Vagina (tissue), 2 donors: ENCODE data around the gene NCAPG. TPM values are rescaled to one million over a fixed set of nuclear protein-coding genes. Genes with fewer than 3 reads are reported as not detected.

Experiments
- DNase-seq, 2 donors: peaks; one replicate each; pipeline ENCODE4 v3.0.0-alpha.2; 2017; ENCODE audit errors: extremely low spot score in 2 of 2
- H3K27ac ChIP-seq: fragments of 200-600 bp; sonication (generic); one replicate; pipeline ENCODE4 v1.5.1; 2019
- H3K27me3 ChIP-seq: fragments of 200-600 bp; sonication (generic); one replicate; pipeline ENCODE4 v1.5.1; 2019
- H3K36me3 ChIP-seq, 2 donors: fragments of 200-600 bp; sonication (generic); one replicate each; pipeline ENCODE4 v1.5.1; 2017 to 2019
- H3K4me1 ChIP-seq: fragments of 200-600 bp; sonication (generic); one replicate; pipeline ENCODE4 v1.5.1; 2019
- H3K4me3 ChIP-seq, 2 donors: fragments of 200-600 bp; sonication (generic); 1 replicate in 1 of 2; 2 replicates in 1 of 2; pipeline ENCODE4 v1.5.1; 2016 to 2019
- H3K9me3 ChIP-seq: fragments of 200-600 bp; sonication (generic); one replicate; pipeline ENCODE4 v1.5.1; 2019
- CTCF ChIP-seq, 3 experiments: fragments of 450-650 bp in 2 of 3; fragments of 200-600 bp in 1 of 3; sonication (generic) in 1 of 3; IDR thresholded peaks; one replicate each; pipeline ENCODE4 v1.5.1; 2017 to 2019; ENCODE audit warnings: antibody characterized with exemption in 3 of 3, mild to moderate bottlenecking in 2 of 3, moderate library complexity in 2 of 3
- POLR2A ChIP-seq, 2 donors: fragments of 450-650 bp; IDR thresholded peaks; one replicate each; pipeline ENCODE4 v1.6.1; 2017; ENCODE audit warnings: antibody characterized with exemption in 2 of 2, mild to moderate bottlenecking in 2 of 2, moderate library complexity in 2 of 2
- POLR2AphosphoS5 ChIP-seq, 2 donors: sonication (generic); formaldehyde crosslinking; IDR thresholded peaks; one replicate each; pipeline ENCODE4 v1.9.0; 2017; ENCODE audit warnings: antibody characterized with exemption in 2 of 2, mild to moderate bottlenecking in 2 of 2, low read depth in 1 of 2; ENCODE audit not compliant: insufficient read depth in 1 of 2
- intact Hi-C: fragments of 100-400 bp; cut with DNase I; formaldehyde crosslinking; loops from one replicate; pipeline ENCODE4 v1.15.1; 2023
- total RNA-seq: library from RNA; depleted of rRNA; stranded (reverse); fragments of >200 nt; gene quantifications from one replicate; pipeline ENCODE4 v1.2.3, GENCODE V29; 2016

Gene NCAPG
- total RNA-seq, 1 donor from 2014 or later, result 1.5 TPM

DNA sequence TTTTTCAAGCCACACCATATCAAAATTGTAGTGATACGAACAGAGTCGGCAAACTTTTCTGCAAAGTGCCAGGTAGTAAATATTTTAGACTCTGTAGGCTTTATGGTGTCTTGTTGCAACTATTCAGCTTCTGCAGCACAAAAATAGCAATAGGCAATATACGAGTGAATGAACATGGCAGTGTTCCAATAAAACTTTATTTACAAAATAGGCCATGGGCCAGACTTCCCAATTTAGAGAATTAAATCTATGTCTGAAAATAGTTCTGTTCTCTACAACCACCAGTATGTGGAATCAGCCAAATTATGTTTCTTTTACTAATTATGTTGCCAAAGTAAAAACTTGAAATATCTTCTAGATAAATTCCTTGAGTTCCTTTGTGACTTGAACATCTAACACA is 56.5 kb downstream of the NCAPG start:
- Histone ChIP-seq H3K4me3 (no peak overlapping the region), H3K4me1 (no peaks in the 10 kb centered on the region), H3K27me3 (no peaks in the 10 kb centered on the region), H3K27ac (no peak overlapping the region), H3K9me3 (no peaks in the 10 kb centered on the region), H3K36me3 (peaks cover 0 to 7% of the 10 kb centered on the region in 2 donors)
- DNase-seq, result no peak
- TF ChIP-seq CTCF (IDR thresholded peaks at IDR 0.05) (no peak), POLR2AphosphoS5 (IDR thresholded peaks at IDR 0.05; ENCODE audit: insufficient read depth in 1 of 2, low read depth in 1 of 2) (no peak), POLR2A (IDR thresholded peaks at IDR 0.05) (no peak)
- intact Hi-C loops, result no loop called here

GRCh38 chr4:17869327-17869726 is 58.5 kb downstream of the NCAPG start:
- no peak for DNase-seq
- H3K27me3 ChIP-seq, result no peaks in the 10 kb centered on the region
- no peaks in the 10 kb centered on the region for H3K9me3 ChIP-seq
- H3K4me3 ChIP-seq, result no peak overlapping the region
- no peak for TF ChIP-seq POLR2AphosphoS5 (IDR thresholded peaks at IDR 0.05; ENCODE audit: insufficient read depth in 1 of 2, low read depth in 1 of 2)
- no peak for TF ChIP-seq POLR2A (IDR thresholded peaks at IDR 0.05)
- TF ChIP-seq CTCF (IDR thresholded peaks at IDR 0.05), result no peak
- intact Hi-C loops, result no loop called here
- peaks cover 0 to under 1% of the 10 kb centered on the region in 2 donors for H3K36me3 ChIP-seq
- no peak overlapping the region for H3K27ac ChIP-seq
- H3K4me1 ChIP-seq, result no peaks in the 10 kb centered on the region

GRCh38 chr4:17875402-17876070 is 64.8 kb downstream of the NCAPG start:
- H3K27ac ChIP-seq, result no peak overlapping the region
- no peaks in the 10 kb centered on the region for H3K36me3 ChIP-seq
- H3K9me3 ChIP-seq, result no peaks in the 10 kb centered on the region
- no peaks in the 10 kb centered on the region for H3K4me1 ChIP-seq
- intact Hi-C loops, result no loop called here
- no peak for TF ChIP-seq CTCF (IDR thresholded peaks at IDR 0.05)
- TF ChIP-seq POLR2A (IDR thresholded peaks at IDR 0.05), result no peak
- no peak overlapping the region for H3K4me3 ChIP-seq
- no peak for DNase-seq
- no peaks in the 10 kb centered on the region for H3K27me3 ChIP-seq

GRCh38 chr4:17876943-17877342 is 66.2 kb downstream of the NCAPG start:
- no peak overlapping the region for H3K27ac ChIP-seq
- H3K4me3 ChIP-seq, result no peak overlapping the region
- H3K27me3 ChIP-seq, result no peaks in the 10 kb centered on the region
- no peaks in the 10 kb centered on the region for H3K36me3 ChIP-seq
- intact Hi-C loops, result no loop called here
- H3K9me3 ChIP-seq, result no peaks in the 10 kb centered on the region
- H3K4me1 ChIP-seq, result no peaks in the 10 kb centered on the region
- TF ChIP-seq POLR2AphosphoS5 (IDR thresholded peaks at IDR 0.05; ENCODE audit: insufficient read depth in 1 of 2, low read depth in 1 of 2) (no peak), CTCF (IDR thresholded peaks at IDR 0.05) (no peak), POLR2A (IDR thresholded peaks at IDR 0.05) (no peak)
- no peak for DNase-seq

DNA sequence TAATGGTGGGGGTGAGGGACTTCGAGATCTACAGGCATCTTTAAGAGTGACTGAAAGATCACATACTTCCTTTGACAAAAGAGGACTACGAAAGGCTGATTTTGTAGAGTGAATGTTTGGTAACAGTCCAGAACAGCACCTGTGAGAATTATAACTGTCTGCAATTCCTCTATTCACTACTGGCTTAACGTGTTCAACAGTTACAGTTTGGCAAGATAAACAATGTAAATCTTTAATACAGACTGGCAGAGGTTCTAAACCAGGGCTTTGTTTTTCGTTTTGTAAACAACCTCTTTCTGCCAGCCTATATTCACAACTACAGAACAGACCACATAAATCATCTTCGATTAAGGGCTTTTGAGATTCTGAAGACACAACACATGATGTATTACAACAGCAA is 66.9 kb downstream of the NCAPG start:
- no peaks in the 10 kb centered on the region for H3K9me3 ChIP-seq
- H3K27ac ChIP-seq, result no peak overlapping the region
- H3K27me3 ChIP-seq, result no peaks in the 10 kb centered on the region
- no peaks in the 10 kb centered on the region for H3K4me1 ChIP-seq
- no peak overlapping the region for H3K4me3 ChIP-seq
- TF ChIP-seq CTCF (IDR thresholded peaks at IDR 0.05), result no peak
- no peak for TF ChIP-seq POLR2A (IDR thresholded peaks at IDR 0.05)
- no peak for TF ChIP-seq POLR2AphosphoS5 (IDR thresholded peaks at IDR 0.05; ENCODE audit: insufficient read depth in 1 of 2, low read depth in 1 of 2)
- intact Hi-C loops, result no loop called here
- H3K36me3 ChIP-seq, result no peaks in the 10 kb centered on the region
- DNase-seq, result no peak
